Esophagus muscularis mucosa (tissue), 4 donors: ENCODE results near the gene CRYAB. TPM values are rescaled to one million over a fixed set of nuclear protein-coding genes. Genes with fewer than 3 reads are reported as not detected.
A peak's percentile ranks its signal among the peaks of the same experiment; 100 is the strongest.

ENCODE experiments used
- DNase-seq: peaks from one replicate; pipeline ENCODE4 v3.0.0-alpha.2; 2017; ENCODE audit errors: extremely low spot score
- H3K27ac ChIP-seq, 4 donors: fragments of 200-600 bp; sonication (generic); replicated peaks in 1 of 4; 1 replicate in 3 of 4; 2 replicates in 1 of 4; pipeline ENCODE4 v1.5.1; 2016 to 2019; ENCODE audit warnings: mild to moderate bottlenecking in 1 of 4
- H3K27me3 ChIP-seq, 4 donors: fragments of 200-600 bp; sonication (generic); one replicate each; pipeline versions ENCODE4 v1.5.1 to v1.6.0; 2016 to 2019
- H3K36me3 ChIP-seq, 4 donors: fragments of 200-600 bp; sonication (generic); one replicate each; pipeline ENCODE4 v1.5.1; 2016 to 2019
- H3K4me1 ChIP-seq, 4 donors: fragments of 200-600 bp; sonication (generic); one replicate each; pipeline ENCODE4 v1.5.1; 2016 to 2019
- H3K4me3 ChIP-seq, 4 donors: fragments of 200-600 bp; sonication (generic); 1 replicate in 2 of 4; 2 replicates in 2 of 4; pipeline ENCODE4 v1.5.1; 2016 to 2019; ENCODE audit warnings: mild to moderate bottlenecking in 4 of 4, moderate library complexity in 1 of 4
- H3K9me3 ChIP-seq, 4 donors: fragments of 200-600 bp; sonication (generic); 1 replicate in 3 of 4; 2 replicates in 1 of 4; pipeline ENCODE4 v1.5.1; 2016 to 2019
- CTCF ChIP-seq, 3 experiments: fragments of 200-600 bp in 2 of 3; fragments of 450-650 bp in 1 of 3; sonication (generic) in 2 of 3; IDR thresholded peaks; one replicate each; pipeline ENCODE4 v1.5.1; 2017 to 2019; ENCODE audit warnings: antibody characterized with exemption in 3 of 3, mild to moderate bottlenecking in 2 of 3, moderate library complexity in 1 of 3
- EP300 ChIP-seq: sonication (generic); formaldehyde crosslinking; IDR thresholded peaks from one replicate; pipeline ENCODE4 v1.6.1; 2017; ENCODE audit warnings: antibody characterized with exemption
- POLR2A ChIP-seq: fragments of 450-650 bp; IDR thresholded peaks from one replicate; pipeline ENCODE4 v1.6.1; 2017; ENCODE audit warnings: antibody characterized with exemption, moderate library complexity, mild to moderate bottlenecking, low read depth
- POLR2AphosphoS5 ChIP-seq, 2 donors: sonication (generic); formaldehyde crosslinking; IDR thresholded peaks; one replicate each; pipeline ENCODE4 v1.6.1; 2017; ENCODE audit warnings: antibody characterized with exemption in 2 of 2
- WGBS: methylation state at CpG from one replicate; pipeline ENCODE4 v1.1.5; 2018; 5-methylcytosine and 5-hydroxymethylcytosine counted together
- intact Hi-C: fragments of 100-400 bp; cut with DNase I; formaldehyde crosslinking; loops from one replicate; pipeline ENCODE4 v1.15.1; 2023
- total RNA-seq, 4 donors: library from RNA; depleted of rRNA; stranded (reverse); fragments of >200 nt; gene quantifications; one replicate each; pipeline versions ENCODE4 v1.1.0 to v1.2.1, GENCODE V29; 2016

Gene CRYAB
- total RNA-seq, 4 donors from 2014 or later: 315 to 493 (median 382) TPM

DNA sequence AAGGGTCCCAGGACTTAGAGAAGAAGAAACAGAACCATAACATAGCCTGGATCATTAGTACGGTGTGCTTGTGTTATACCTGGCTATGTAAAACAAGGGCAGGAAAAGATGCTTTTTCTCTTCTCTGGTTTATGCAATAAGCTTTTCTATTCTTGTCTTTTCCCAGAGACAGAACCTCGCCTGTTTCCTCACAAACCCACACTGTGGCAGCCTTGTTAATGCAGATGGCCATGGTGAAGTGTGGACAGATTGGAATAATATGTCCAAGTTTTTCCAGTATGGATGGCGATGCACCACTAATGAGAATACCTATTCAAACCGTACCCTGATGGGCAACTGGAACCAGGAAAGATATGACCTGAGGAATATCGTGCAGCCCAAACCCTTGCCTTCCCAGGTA lies 29.4 kb downstream of the CRYAB start:
- DNase-seq: no peak
- Histone ChIP-seq H3K4me1 (peaks cover 11 to 24% (median 18%) of the 10 kb centered on the region in 4 donors), H3K4me3 (no peak overlapping the region), H3K36me3 (peaks cover 0 to 12% (median 3%) of the 10 kb centered on the region in 4 donors), H3K27me3 (no peaks in the 10 kb centered on the region), H3K9me3 (no peaks in the 10 kb centered on the region), H3K27ac (no peak overlapping the region)
- intact Hi-C loops: no loop called here
- TF ChIP-seq EP300: no peak
- no peak for TF ChIP-seq POLR2AphosphoS5 (IDR thresholded peaks at IDR 0.05)
- no peak for TF ChIP-seq CTCF (IDR thresholded peaks at IDR 0.05)
- no peak for TF ChIP-seq POLR2A
- 86% methylated on average over 5 of the region's 5 CpGs for WGBS

DNA sequence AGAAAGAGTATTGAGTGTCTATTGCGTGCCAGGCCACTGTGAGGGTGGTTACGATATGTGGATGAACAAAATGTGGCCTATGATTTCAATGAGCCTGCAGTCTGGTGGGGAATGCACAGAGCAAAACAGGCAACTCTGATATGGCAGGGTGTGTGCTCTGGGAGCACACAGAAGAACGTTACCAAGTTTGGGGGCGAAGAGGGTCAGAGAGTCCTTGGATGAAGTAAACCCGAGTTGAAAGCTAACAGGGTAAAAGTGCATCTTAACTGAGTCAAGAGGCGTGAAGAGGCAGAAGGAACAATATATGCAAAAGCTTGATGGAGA lies 32.0 kb downstream of the CRYAB start:
- DNase-seq: no peak
- 35% methylated on average over 6 of the region's 6 CpGs for WGBS
- Histone ChIP-seq H3K4me1 (peaks cover 11 to 24% (median 18%) of the 10 kb centered on the region in 4 donors), H3K4me3 (peak overlapping the region; percentile 61 to 77 (median 64)), H3K36me3 (peaks cover 0 to 30% (median 6%) of the 10 kb centered on the region in 4 donors), H3K27me3 (no peaks in the 10 kb centered on the region), H3K9me3 (no peaks in the 10 kb centered on the region), H3K27ac (peak overlapping the region; percentile 82 to 96 (median 94))
- intact Hi-C loops: loop anchor here (2.0 to 10.0 kb wide), 3 partner anchors 53 to 205 kb away; partner anchors contain the start of genes SDHD and TIMM8B
- TF ChIP-seq POLR2AphosphoS5 (IDR thresholded peaks at IDR 0.05) (no peak), CTCF (IDR thresholded peaks at IDR 0.05) (no peak), POLR2A (no peak), EP300 (no peak)

- Histone ChIP-seq H3K27ac (peak within 1 kb of the TSS; percentile 82 to 96 (median 94)), H3K36me3 (peaks cover 0 to 30% (median 6%) of the 10 kb centered on the region in 4 donors), H3K4me1 (peaks cover 11 to 24% (median 18%) of the 10 kb centered on the region in 4 donors), H3K27me3 (no peaks in the 10 kb centered on the region), H3K9me3 (no peaks in the 10 kb centered on the region), H3K4me3 (peak within 1 kb of the TSS; percentile 61 to 77 (median 64))
- peak; percentile 99 for DNase-seq
- TF ChIP-seq CTCF (IDR thresholded peaks at IDR 0.05) (peak in 2 of 3 experiments; percentile 98 to 99), POLR2A (peak; percentile 65), EP300 (peak; percentile 90), POLR2AphosphoS5 (IDR thresholded peaks at IDR 0.05) (peak; percentile 92 to 95)
- 0% methylated on average over 44 of the region's 55 CpGs for WGBS
- intact Hi-C loops: loop anchor here (2.0 to 10.0 kb wide), 3 partner anchors 54 to 206 kb away; partner anchors contain the start of genes SDHD and TIMM8B
Measured at GRCh38 chr11:111878849-111879636, 32.5 kb downstream of the CRYAB start, which contains the start of the genes CFAP68 and FDXACB1. CFAP68 (plus strand) TSS chr11:111879541; CDS start chr11:111879561, 20 bp downstream. FDXACB1 (minus strand) TSS chr11:111879165; CDS start chr11:111879132, 33 bp downstream.

GRCh38 chr11:111878385-111878848 lies 33.2 kb downstream of the CRYAB start:
- Histone ChIP-seq H3K27ac (peak overlapping the region; percentile 82 to 96 (median 94)), H3K36me3 (peaks cover 0 to 27% (median 4%) of the 10 kb centered on the region in 4 donors), H3K4me3 (peak overlapping the region; percentile 61 to 77 (median 64)), H3K27me3 (no peaks in the 10 kb centered on the region), H3K9me3 (no peaks in the 10 kb centered on the region), H3K4me1 (peaks cover 11 to 24% (median 18%) of the 10 kb centered on the region in 4 donors)
- intact Hi-C loops: loop anchor here (2.0 to 10.0 kb wide), 3 partner anchors 54 to 206 kb away; partner anchors contain the start of genes SDHD and TIMM8B
- TF ChIP-seq POLR2A (no peak), EP300 (no peak), CTCF (IDR thresholded peaks at IDR 0.05) (no peak), POLR2AphosphoS5 (IDR thresholded peaks at IDR 0.05) (no peak)
- WGBS: 0% methylated on average over 13 of the region's 13 CpGs
- DNase-seq: no peak
